HepG2 (cell line): ENCODE measurements around the gene TP53. TPM values are rescaled to one million over a fixed set of nuclear protein-coding genes. Genes with fewer than 3 reads are reported as not detected.
A peak's percentile ranks its signal among the peaks of the same experiment; 100 is the strongest.

Experiments used
- ATAC-seq: fragments of 200-7000 bp; cut with Tn5 transposase; 3 replicates; pipeline ENCODE4 v1.9.1; 2020; ENCODE audit warnings: mild to moderate bottlenecking, moderate library complexity
- BruUV-seq: library from RNA; stranded (reverse); fragments of 400-500 nt; replicated peaks from 2 replicates; lab custom pipeline; 2021; lab: Mats Ljungman, UMichigan
- CTCF ChIA-PET: fragments of 300-600 bp; formaldehyde crosslinking; extraction: SDS; loops from one replicate; lab custom pipeline; 2021; ENCODE audit warnings: low total read pairs, inconsistent platforms, low intra/inter-chr PET ratio; lab: Yijun Ruan, JAX
- POLR2A ChIA-PET: fragments of 350-600 bp; sonication (Branson Sonifier 250); formaldehyde crosslinking; loops from one replicate; lab custom pipeline; 2020; ENCODE audit warnings: antibody characterized with exemption, inconsistent platforms; lab: Yijun Ruan, JAX
- DNase-seq: peaks from one replicate; pipeline ENCODE4 v3.0.0-alpha.2; 2015; ENCODE audit warnings: low spot score
- FAIRE-seq: peaks from 3 replicates; lab custom pipeline; 2011; peaks lifted over from hg19 to GRCh38; lab: Jason Lieb, UNC
- H2AFZ ChIP-seq: one replicate; pipeline ENCODE4 v1.6.1; 2011; ENCODE audit warnings: low read length, inconsistent platforms
- H3K27ac ChIP-seq: fragments of 300-600 bp; 3 replicates; pipeline ENCODE4 v1.8.0; 2011; ENCODE audit warnings: mixed run types, mild to moderate bottlenecking, mixed read lengths, low read length, inconsistent platforms; ENCODE audit not compliant: insufficient read depth; ENCODE audit errors: extremely low read length
- H3K27me3 ChIP-seq, 2 experiments: fragments of 200-600 bp in 1 of 2; 2 replicates in 1 of 2; 3 replicates in 1 of 2; pipeline versions ENCODE4 v1.6.0 to v1.8.0; 2011; ENCODE audit warnings: low read length in 2 of 2, mild to moderate bottlenecking in 2 of 2, moderate library complexity in 2 of 2, inconsistent platforms in 1 of 2; ENCODE audit not compliant: insufficient read depth in 2 of 2, control insufficient read depth in 1 of 2
- H3K36me3 ChIP-seq, 2 experiments: fragments of 200-600 bp in 1 of 2; replicated peaks in 1 of 2; 2 replicates in 1 of 2; 3 replicates in 1 of 2; pipeline versions ENCODE4 v1.5.1 to v1.8.0; 2011; ENCODE audit warnings: low read length in 2 of 2, inconsistent platforms in 1 of 2; ENCODE audit not compliant: insufficient read depth in 2 of 2, control insufficient read depth in 1 of 2
- H3K4me1 ChIP-seq: 2 replicates; pipeline ENCODE4 v1.5.1; 2012; ENCODE audit warnings: low read length, inconsistent platforms; ENCODE audit not compliant: insufficient read depth
- H3K4me2 ChIP-seq: 2 replicates; pipeline ENCODE4 v1.6.0; 2011; ENCODE audit warnings: low read depth, low read length, inconsistent platforms
- H3K4me3 ChIP-seq, 3 experiments: fragments of 200-600 bp in 1 of 3; sonication (generic), shearing (Covaris generic) in 1 of 3; replicated peaks in 1 of 3; 2 replicates each; pipeline ENCODE4 v1.5.1; 2011 to 2016; ENCODE audit warnings: low read length in 3 of 3, inconsistent platforms in 2 of 3, low read depth in 2 of 3, mild to moderate bottlenecking in 2 of 3, control low read depth in 1 of 3, mixed read lengths in 1 of 3; ENCODE audit not compliant: insufficient read depth in 1 of 3
- H3K79me2 ChIP-seq: one replicate; pipeline ENCODE4 v1.6.1; 2011; ENCODE audit warnings: low read length, inconsistent platforms; ENCODE audit not compliant: insufficient read depth
- H3K9ac ChIP-seq: 2 replicates; pipeline ENCODE4 v1.6.0; 2011; ENCODE audit warnings: mild to moderate bottlenecking, low read depth, low read length, inconsistent platforms; ENCODE audit not compliant: insufficient read depth
- H3K9me3 ChIP-seq: 2 replicates; pipeline ENCODE4 v1.5.1; 2012; ENCODE audit warnings: mild to moderate bottlenecking, low read length
- H4K20me1 ChIP-seq: 2 replicates; pipeline ENCODE4 v1.6.0; 2011; ENCODE audit warnings: inconsistent platforms, mild to moderate bottlenecking, low read length, moderate library complexity; ENCODE audit not compliant: insufficient read depth
- ARID5B ChIP-seq: IDR thresholded peaks from 2 replicates; pipeline ENCODE4 v1.4.0; 2020; ENCODE audit warnings: mild to moderate bottlenecking, missing genetic modification reagents
- CREB1 ChIP-seq, 2 experiments: fragments of 450-650 bp in 1 of 2; IDR thresholded peaks; 2 replicates each; pipeline ENCODE4 v1.6.1; 2016 to 2017; ENCODE audit warnings: control low read depth in 1 of 2, mild to moderate bottlenecking in 1 of 2, missing compliant biosample characterization in 1 of 2, missing genetic modification characterization in 1 of 2
- DMAP1 ChIP-seq: IDR thresholded peaks from 2 replicates; pipeline ENCODE4 v1.6.1; 2016
- LCORL ChIP-seq, 2 experiments: fragments of 450-650 bp in 1 of 2; sonication (generic) in 1 of 2; formaldehyde crosslinking in 1 of 2; IDR thresholded peaks; 2 replicates each; pipeline versions ENCODE4 v1.5.0 to v1.6.1; 2017 to 2020; ENCODE audit warnings: antibody characterized with exemption in 1 of 2, missing genetic modification reagents in 1 of 2
- MLLT10 ChIP-seq: sonication (generic); formaldehyde crosslinking; IDR thresholded peaks from 2 replicates; pipeline ENCODE4 v1.4.0; 2020; ENCODE audit warnings: missing genetic modification reagents
- RFX1 ChIP-seq: fragments of 450-650 bp; IDR thresholded peaks from 2 replicates; pipeline ENCODE4 v1.6.1; 2017
- RFX3 ChIP-seq: IDR thresholded peaks from 2 replicates; pipeline ENCODE4 v1.6.1; 2016; ENCODE audit warnings: missing biosample characterization, missing genetic modification reagents
- SP140L ChIP-seq: sonication (generic); formaldehyde crosslinking; IDR thresholded peaks from 2 replicates; pipeline ENCODE4 v1.4.0; 2020; ENCODE audit warnings: missing genetic modification reagents, borderline replicate concordance
- ZNF256 ChIP-seq: sonication (generic); formaldehyde crosslinking; conservative IDR thresholded peaks from 2 replicates; pipeline ENCODE4 v1.4.0; 2020; ENCODE audit warnings: missing genetic modification reagents
- WGBS: methylation state at CpG from one replicate; pipeline ENCODE4 v1.1.6; 2017; ENCODE audit warnings: low lambda C conversion rate; 5-methylcytosine and 5-hydroxymethylcytosine counted together
- in situ Hi-C: cut with HindIII; loops from 2 replicates; pipeline ENCODE4 v1.10.0; 2017; ENCODE audit warnings: low pct_unique_long_range_greater_than_20kb; ENCODE audit not compliant: extremely low pct_ligation_motif_present
- intact Hi-C: fragments of 100-400 bp; cut with micrococcal nuclease; formaldehyde crosslinking; loops from one replicate; pipeline ENCODE4 v1.10.0; 2022; ENCODE audit not compliant: unreplicated experiment
- polyA plus RNA-seq, 8 experiments: library from polyadenylated mRNA; depleted of rRNA in 3 of 8; stranded (reverse) in 7 of 8; unstranded in 1 of 8; fragments of >200 nt; fragmentation: Illumina TruSeq in 4 of 8; extraction: Trizol in 4 of 8; gene quantifications; 2 replicates each; pipeline versions ENCODE4 v1.2.1 to v1.2.3, GENCODE V29; 2011 to 2016; ENCODE audit warnings: low read depth in 4 of 8, missing spikeins in 1 of 8, mixed read lengths in 1 of 8; ENCODE audit not compliant: insufficient read depth in 1 of 8
- total RNA-seq, 5 experiments: library from RNA; depleted of rRNA; stranded (reverse); fragments of >200 nt; fragmentation: Illumina TruSeq; extraction: Trizol; gene quantifications; 2 replicates each; pipeline ENCODE4 v1.2.3, GENCODE V29; 2016; ENCODE audit warnings: low read depth in 1 of 5
- TF ChIP-seq, protein P1 (sequence below): sonication (generic); formaldehyde crosslinking; IDR thresholded peaks from 2 replicates; pipeline ENCODE4 v1.4.0; 2020; ENCODE audit warnings: missing genetic modification reagents, borderline replicate concordance

The TP53 gene
- total and polyA plus RNA-seq, 2 of the 13 experiments (the other 11 are each of a cell fraction or from before 2014, with no cell fraction given) = 17.1 to 29.9 TPM

GRCh38 chr17:7707446-7707845 is 20.2 kb upstream of the TP53 start:
- ChIA-PET CTCF (no interaction called here), POLR2A (no interaction called here)
- H3K79me2 ChIP-seq = no peaks in the 10 kb centered on the region
- H3K27me3 ChIP-seq = peaks cover 8 to 59% of the 10 kb centered on the region in 2 experiments
- H3K9ac ChIP-seq = no peak overlapping the region
- no peak overlapping the region for H2AFZ ChIP-seq
- no peak overlapping the region for H3K4me3 ChIP-seq
- H3K36me3 ChIP-seq = no peaks in the 10 kb centered on the region; a peak in 1 of 5 replicates
- DNase-seq (no peak), ATAC-seq (no peak), FAIRE-seq (no peak)
- 58% methylated on average over 9 of the region's 9 CpGs for WGBS
- H3K4me1 ChIP-seq = peaks cover 11% of the 10 kb centered on the region; the same call in 1 of the 2 replicates
- no TSS peak for BruUV-seq
- in situ Hi-C loops = no loop called here
- H3K27ac ChIP-seq = no peak overlapping the region
- no peak for TF ChIP-seq DMAP1 (CRISPR knock-in tag)
- peak; percentile 53 for TF ChIP-seq RFX3
- TF ChIP-seq RFX1 = peak; percentile 71
- H4K20me1 ChIP-seq = no peaks in the 10 kb centered on the region
- H3K9me3 ChIP-seq = no peaks in the 10 kb centered on the region
- intact Hi-C loops = no loop called here
- H3K4me2 ChIP-seq = no peak overlapping the region

- ChIA-PET POLR2A (interaction anchor here (0.7 to 1.4 kb wide), 2 partner anchors 10 to 21 kb away, joined by 3 read pairs; partner anchors contain the start of gene DNAH2), CTCF (no interaction called here)
- peaks cover 0 to 2% of the 10 kb centered on the region in 2 experiments; a peak in 3 of 5 replicates for H3K36me3 ChIP-seq
- no peak overlapping the region for H3K27ac ChIP-seq
- H2AFZ ChIP-seq = no peak overlapping the region
- WGBS = 39% methylated on average over 3 of the region's 3 CpGs
- no peaks in the 10 kb centered on the region for H4K20me1 ChIP-seq
- peaks cover 10% of the 10 kb centered on the region; the same call in 1 of the 2 replicates for H3K4me1 ChIP-seq
- H3K9ac ChIP-seq = no peak overlapping the region
- H3K27me3 ChIP-seq = peaks cover 8 to 52% of the 10 kb centered on the region in 2 experiments
- ATAC-seq = no peak
- in situ Hi-C loops = no loop called here
- FAIRE-seq = no peak
- no peak overlapping the region for H3K4me3 ChIP-seq
- H3K4me2 ChIP-seq = no peak overlapping the region
- no peaks in the 10 kb centered on the region for H3K9me3 ChIP-seq
- DNase-seq = no peak
- BruUV-seq = no TSS peak
- intact Hi-C loops = no loop called here
- H3K79me2 ChIP-seq = no peaks in the 10 kb centered on the region
- no peak for TF ChIP-seq CREB1 (IDR thresholded peaks at IDR 0.05)
- TF ChIP-seq CREB1 (CRISPR knock-in tag; IDR thresholded peaks at IDR 0.05) = no peak
- no peak for TF ChIP-seq ZNF256
- TF ChIP-seq SP140L = no peak
- TF ChIP-seq ARID5B (CRISPR knock-in tag) = no peak
- TF ChIP-seq MLLT10 (CRISPR knock-in tag) = no peak
- TF ChIP-seq, protein P1, sequence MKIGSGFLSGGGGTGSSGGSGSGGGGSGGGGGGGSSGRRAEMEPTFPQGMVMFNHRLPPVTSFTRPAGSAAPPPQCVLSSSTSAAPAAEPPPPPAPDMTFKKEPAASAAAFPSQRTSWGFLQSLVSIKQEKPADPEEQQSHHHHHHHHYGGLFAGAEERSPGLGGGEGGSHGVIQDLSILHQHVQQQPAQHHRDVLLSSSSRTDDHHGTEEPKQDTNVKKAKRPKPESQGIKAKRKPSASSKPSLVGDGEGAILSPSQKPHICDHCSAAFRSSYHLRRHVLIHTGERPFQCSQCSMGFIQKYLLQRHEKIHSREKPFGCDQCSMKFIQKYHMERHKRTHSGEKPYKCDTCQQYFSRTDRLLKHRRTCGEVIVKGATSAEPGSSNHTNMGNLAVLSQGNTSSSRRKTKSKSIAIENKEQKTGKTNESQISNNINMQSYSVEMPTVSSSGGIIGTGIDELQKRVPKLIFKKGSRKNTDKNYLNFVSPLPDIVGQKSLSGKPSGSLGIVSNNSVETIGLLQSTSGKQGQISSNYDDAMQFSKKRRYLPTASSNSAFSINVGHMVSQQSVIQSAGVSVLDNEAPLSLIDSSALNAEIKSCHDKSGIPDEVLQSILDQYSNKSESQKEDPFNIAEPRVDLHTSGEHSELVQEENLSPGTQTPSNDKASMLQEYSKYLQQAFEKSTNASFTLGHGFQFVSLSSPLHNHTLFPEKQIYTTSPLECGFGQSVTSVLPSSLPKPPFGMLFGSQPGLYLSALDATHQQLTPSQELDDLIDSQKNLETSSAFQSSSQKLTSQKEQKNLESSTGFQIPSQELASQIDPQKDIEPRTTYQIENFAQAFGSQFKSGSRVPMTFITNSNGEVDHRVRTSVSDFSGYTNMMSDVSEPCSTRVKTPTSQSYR (CRISPR knock-in tag) = no peak
- TF ChIP-seq LCORL (IDR thresholded peaks at IDR 0.05) = no peak
- no peak for TF ChIP-seq LCORL (CRISPR knock-in tag; IDR thresholded peaks at IDR 0.05)
Observed at GRCh38 chr17:7706631-7707354, 19.5 kb upstream of the TP53 start.
